GM18909 (cell line): Measurements from ENCODE around the gene MMAA.
A peak's percentile ranks its signal among the peaks of the same experiment; 100 is the strongest.
"Not testable (repeated sequence)": the region's sequence is repeated elsewhere in the genome, so short reads cannot be mapped to it uniquely, and the experiment has no call there.

ENCODE experiments used
- ATAC-seq: cut with Tn5 transposase; IDR thresholded peaks from one replicate; pipeline ENCODE4 v1.9.1; 2021; ENCODE audit warnings: mild to moderate bottlenecking; ENCODE audit not compliant: unreplicated experiment, poor library complexity

Gene MMAA

DNA sequence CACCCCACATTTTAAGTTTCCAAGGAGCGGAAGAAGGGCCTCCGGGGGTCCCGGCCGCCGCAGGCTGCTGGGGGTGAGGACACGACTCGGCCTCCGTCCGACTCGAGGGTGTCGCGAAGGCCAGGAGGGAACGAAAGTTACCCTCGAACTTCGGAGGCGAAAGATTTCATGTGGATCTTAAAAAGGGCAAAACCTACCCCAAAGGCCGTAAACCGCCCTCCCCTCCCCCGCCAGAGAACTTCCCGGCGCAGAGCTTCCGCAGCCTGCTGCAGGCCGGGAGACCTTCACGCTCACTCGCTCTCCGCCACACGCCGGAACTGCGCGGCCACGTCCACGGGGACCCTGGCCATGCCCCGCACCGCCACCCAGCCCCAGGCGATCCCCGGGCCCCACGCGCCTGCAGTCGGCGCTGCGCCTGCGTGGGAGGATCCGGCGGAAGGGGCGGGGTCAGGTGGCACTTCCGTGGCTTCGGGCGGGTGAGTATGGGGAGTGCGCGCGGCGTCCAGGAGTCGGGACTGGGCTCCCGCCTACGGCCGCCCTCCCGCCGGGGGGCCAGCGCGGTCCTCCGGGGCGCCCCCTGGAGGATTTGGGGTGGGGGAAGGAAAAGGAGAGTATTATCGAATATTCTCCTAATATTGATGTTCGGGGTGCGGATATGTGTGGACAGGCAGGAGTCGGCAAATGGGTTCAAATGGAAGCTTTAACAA is at the start of gene MMAA:
Gene MMAA, plus strand, starts transcription at position 454 of the 707 bp plus-strand sequence. CDS start 19,755 bp downstream, outside the sequence.
- peak; percentile 88 for ATAC-seq

DNA sequence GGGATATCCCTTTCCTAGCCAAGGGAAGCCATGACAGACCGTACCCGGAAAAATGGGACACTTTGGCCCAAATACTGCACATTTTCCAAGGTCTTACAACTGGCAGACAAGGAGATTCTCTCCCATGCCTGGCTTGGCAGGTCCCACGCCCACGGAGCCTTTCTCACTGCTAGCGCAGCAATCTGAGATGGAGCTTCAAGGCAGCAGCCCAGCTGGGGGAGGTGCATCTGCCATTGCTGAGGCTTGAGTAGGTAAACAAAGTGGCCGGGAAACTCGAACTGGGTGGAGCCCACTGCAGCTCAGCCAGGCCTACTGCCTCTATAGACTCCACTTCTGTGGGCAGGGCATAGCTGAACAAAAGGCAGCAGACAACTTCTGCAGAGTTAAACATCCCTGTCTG is 44.6 kb upstream of the MMAA start:
- not testable (repeated sequence) for ATAC-seq

DNA sequence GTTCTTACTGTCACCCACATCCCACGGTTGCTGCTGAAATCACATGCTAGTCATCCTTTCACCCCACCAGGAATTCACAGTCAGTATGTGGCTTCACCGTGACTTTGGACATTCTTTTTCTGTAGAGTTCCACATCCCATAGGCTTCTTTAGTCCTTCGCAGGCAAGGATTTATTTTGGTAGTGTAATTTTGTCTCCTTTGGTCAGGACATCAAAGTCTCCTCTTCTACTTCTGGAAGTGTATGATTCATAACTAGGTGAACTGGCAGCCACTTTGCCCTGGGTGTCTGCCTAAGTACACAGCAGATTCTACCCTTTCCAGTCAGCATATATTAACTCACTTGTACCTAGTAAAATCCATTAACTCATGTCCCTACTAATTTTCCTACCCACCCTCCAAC is 38.3 kb upstream of the MMAA start:
- no peak for ATAC-seq

DNA sequence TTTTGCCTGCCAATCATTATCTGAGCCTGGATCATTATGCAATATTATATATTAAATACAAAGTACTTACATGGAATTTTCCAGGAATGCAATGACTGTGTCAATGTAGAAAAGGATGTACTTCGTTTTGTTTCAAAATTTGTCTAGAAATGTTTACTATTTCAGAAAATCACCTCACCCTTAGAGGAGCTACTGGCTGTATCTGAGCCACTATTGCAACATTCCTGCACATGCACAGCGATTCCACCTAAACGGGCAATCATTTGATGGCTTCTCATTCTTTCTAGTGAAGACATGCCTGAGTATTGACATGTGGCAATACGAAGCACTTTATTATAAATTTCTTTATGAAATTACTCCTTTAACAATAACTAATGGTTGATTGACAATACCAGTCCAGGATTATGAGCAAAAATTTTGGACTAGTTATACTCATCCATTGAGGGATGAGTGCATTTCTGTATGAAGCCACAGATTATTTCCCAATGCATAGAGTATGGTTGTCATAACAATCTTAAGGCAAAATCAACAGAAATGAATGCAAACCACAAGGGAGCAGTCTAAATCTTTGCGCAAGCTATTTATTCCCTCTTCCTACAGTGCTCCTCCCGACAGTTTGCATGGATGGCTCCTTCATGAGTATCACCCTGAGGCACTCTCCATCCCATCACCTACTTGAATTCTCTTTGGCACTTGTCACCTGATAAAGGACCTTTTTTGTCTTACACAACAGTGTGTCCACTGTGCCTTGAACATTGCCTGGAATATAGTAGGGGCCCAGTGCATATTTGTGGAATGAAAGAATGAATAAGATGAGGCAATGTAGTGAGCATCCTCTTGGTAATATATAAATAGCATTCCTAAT is 35.8 kb upstream of the MMAA start:
- ATAC-seq: no peak

DNA sequence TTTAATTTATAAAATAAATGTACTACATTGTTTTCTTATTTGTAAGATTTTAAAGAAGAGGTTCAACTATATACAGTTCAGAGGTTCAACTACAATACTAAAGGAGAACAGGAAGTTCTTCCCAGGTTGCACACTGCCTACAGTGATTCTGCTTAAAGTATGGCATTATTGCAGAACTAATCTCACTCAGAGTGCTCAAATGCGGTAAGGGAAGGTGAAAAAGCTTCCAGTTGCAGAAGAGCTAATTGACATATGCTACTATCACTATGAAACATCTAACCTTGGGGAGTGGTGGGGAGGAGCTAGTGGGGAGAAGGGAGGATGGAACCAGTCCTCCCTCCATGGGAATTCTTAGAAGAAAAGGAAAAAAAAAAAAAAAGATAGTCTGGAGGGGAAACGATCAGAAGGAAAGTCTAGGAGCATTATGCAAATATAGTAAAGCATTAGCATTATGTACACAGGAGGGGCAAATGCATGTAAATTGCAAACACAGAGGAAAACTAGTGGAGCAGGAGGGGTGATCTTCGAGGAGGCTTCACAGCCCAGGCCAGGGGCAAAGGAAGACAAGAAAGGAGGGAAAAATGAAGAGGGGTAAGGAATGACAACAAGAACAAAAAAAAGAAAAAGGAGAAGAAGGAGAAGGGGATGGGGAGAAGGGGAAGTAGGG is 32.0 kb upstream of the MMAA start:
- ATAC-seq: no peak

DNA sequence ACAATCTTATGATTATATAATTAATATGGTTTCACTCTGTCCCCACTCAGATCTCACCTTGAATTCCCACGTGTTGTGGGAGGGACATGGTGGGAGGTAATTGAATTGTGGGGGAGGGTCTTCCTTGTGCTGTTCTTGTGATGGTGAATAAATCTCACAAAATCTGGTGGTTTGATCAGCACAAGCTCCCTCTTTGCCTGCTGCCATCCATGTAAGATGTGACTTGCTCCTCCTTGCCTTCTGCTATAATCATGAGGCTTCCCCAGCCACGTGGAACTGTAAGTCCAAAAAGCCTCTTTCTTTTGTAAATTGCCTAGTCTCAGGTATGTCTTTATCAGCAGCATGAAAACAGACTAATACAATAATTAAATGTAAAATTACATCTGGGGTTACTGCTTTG is 29.8 kb upstream of the MMAA start:
- ATAC-seq: not testable (repeated sequence)

DNA sequence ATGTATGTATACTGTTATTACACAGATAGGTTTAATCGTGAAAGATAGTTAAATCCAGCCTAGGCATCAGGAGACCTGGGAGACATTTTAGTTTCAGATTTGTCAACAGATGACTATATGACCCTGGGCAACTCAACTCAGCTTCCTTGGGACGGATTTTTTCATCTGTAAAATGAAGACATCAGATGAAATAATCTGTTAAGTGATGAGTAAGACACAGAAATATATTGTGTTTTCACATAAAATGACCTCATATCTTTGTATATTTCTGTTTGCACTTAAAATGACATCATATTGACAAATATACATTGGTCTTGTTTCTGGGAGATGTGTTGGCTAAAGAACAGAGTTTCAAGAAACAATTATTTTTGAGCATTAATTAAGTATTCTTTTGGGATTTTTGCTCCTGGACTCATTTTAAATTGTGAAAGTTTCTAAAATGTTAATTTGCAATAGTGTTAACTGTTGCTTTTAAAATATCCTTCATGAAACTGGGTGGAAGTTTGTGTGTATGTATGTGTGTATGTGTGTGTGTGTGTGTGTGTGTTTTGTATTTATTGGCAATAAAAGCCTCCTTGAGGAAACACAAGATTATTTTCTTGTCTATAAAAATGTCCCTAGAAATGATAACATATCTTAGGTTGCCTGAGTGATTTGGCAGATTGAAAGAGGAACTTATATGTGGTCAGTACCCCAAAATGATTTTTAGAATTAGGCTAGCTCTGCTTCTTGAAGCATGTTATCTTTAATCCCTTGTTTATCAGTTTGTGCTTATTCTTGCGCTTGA is 29.1 kb upstream of the MMAA start:
- ATAC-seq: no peak

DNA sequence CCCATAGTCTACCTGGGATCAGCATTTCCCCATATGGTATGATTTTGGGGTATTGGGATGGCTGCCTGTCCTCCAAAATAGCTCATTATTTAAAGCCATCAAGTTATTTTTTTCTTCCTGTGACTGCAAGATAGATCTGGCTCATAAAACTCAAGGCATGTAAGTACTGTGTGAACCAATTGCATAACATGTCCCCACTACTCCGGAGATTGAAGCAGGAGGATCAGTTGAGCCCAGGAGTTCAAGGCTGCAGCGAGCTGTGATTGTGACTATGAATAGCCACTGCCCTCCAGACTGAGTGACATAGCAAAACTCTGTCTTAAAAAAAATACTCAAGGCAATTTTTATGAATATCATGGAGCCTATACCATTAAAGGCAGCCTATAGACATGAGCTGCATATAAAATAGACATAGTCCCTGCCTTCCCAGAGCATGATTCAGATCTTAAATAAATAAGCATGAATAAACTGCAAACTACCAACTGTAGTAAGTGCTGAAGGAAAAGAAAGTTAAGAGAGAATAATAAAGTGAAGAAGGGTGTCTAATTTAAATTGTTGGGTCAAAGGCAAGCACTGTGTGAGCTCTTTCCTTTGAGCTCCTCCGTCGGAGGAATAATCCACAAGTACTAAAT is 16.9 kb upstream of the MMAA start:
- no peak for ATAC-seq

DNA sequence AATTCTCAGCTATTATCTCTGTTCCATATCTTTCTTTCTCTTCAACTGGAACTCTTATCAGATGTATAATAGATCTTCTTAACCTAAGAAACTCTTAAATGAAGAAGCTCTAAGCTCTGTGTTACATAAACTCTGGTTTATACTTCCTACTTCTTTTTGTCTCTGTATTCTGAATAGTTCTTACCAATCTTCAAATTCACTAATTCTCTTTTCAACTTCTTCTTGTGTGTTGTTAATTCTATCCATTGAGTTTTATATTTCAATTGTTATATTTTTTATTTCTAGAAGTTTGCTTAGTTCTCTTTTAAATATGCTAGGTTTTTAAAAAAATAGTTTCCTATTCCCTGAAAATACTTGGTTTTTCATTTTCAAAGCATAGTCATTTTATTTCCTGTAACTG is 13.2 kb upstream of the MMAA start:
- ATAC-seq: no peak

DNA sequence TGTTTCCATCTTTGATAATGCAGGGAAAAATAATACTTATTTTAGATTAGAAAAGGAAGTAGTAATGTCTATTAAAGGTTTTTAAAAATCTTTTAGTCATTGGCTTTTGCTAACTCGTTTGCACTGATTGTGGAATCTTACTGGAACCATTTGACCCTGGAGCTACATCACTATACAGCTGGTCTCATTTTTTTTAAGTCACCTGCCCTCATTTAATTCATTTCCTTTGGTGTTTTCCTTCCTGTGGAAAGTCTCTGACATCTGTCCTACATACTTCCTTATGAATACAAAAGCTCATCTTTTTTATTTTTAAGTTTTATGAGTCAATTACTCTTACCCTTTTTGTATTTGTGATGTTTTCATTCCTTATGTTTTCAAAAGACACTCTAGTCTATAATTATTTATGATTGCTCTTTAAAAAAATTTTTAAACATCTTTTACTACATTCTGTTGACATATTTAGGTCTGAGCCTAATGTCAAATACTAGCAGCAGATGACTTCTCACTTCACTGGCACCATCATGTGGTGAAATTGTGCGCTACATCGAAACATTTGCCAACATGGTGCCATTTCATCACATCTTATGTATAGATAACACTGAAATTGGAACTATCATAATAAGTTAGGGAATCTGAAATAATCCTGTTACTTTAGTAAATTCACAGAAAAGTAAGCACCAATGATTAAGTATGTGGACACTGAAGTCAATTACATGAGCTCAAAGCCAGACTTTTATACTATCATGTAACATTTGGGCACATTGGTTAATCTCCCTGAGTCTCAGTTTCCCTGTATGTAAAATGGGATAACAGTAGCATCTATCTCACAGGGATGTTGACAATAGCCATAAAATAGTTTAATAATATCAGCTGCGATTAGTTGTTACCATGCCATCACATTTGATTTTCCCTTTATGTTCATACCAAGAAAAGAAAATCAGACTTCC is 9.4 kb upstream of the MMAA start:
- peak; percentile 60 for ATAC-seq

DNA sequence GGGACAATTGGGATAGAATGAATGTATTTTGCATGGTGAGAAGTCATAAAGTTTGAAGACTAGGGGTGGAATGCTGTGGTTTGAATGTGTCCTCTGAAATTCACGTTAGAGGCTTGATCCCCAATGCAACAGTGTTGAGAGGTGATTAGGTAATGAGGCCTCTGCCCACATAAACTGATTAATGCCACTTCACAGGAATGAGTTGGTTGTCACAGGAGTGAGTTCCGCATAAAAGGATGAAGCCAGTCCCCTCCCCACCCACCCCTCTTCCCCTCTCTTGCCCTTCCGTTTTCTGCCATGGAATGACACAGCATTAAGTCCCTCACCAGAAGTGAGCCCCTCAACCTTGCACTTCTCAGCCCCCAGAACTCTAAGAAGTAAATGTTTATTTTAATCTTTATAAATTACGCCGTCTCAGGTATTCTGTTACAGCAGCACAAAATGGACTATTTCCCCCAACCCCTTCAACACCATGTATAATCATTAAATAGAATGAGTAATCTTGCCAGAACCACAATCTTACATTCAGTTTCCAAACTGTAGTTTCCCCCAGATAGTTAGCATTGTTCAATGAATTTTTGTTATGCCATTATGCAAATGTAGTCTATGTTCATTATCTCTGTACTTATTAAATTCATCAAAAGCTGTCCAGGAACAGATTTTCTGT is 5.5 kb upstream of the MMAA start:
- peak; percentile 73 for ATAC-seq

DNA sequence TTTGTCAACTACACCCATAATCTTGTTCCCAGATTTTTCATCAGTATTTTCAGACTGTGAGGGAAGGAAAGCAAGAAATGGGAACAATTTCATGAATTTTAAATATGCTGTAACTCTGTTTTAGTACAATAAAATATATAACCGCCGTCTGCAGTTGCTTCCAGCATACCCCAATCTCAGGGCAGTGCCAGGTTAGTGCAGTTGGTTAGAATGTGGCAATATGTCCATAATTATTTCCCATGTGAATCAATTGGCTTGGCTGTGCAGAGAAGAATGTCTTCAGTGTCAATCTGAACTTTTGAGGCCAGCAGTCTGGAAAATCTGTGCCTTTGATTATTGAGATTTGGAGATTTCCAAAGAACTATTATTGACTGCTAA is 5.0 kb upstream of the MMAA start:
- no peak for ATAC-seq

DNA sequence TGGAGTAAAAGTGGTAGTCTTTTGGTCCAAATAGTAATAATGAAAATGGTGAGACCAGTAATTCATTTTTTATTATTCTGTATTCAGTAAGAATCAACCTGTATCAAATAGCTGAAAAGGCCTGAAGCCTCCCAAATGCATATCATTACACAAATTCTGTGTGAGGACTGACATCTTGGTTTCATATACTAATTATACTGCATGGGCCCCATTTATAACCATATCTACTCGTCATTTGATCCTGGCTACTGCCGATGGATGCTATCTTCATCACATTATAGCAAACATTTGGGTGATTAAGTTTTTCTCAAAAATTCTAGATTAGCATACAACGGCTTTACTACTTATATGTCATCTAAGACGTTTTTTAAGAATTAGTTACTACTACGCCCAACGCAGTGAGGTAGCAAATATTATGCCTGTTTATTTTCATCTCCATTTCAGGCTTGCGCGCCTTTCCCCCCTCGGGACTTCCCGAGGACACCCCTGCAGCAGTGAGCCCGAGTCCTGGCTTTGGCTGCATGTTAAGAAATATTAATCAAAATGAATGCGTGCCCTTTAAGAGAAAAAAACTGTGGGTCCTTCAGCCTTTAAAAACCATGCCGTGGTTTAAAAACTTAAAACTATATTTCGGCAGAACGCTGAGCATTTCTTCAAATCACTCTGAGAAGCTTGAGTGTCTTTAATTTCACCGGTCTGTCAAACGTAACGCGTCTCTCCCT is 814 bp upstream of the MMAA start:
- no peak for ATAC-seq

DNA sequence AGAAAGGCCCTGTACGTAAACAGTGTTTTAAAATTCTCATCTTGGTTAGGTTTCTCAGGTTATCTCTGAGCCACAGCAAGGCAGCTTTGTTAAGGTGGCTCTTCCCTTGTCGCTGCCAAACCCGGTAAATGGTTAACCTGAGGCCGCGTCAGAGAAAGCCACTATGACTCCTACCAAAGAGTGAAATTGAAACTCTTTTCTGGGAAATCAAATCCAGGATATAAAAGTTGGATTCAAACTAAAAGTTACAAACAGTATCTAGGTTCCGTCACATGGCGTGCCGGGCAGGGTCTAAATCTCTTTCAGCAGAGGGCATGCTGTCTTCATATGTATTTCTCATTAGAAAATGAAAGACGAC is 433 bp downstream of the MMAA start:
- ATAC-seq: peak; percentile 61

DNA sequence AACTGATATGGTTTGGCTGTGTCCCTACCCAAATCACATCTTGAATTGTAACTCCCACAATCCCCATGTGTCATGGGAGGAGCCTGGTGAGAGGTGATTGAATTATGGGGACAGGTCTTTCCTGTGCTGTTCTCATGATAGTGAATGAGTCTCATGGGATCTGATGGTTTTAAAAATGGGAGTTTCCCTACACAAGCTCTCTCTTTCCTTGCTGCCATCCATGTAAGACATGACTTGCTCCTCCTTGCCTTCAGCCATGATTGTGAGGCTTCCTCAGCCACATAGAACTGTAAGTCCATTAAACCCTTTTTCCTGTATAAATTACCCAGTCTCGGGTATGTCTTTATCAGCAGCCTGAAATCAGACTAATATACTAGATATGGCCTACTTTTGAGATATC is 2.9 kb downstream of the MMAA start:
- ATAC-seq: not testable (repeated sequence)

DNA sequence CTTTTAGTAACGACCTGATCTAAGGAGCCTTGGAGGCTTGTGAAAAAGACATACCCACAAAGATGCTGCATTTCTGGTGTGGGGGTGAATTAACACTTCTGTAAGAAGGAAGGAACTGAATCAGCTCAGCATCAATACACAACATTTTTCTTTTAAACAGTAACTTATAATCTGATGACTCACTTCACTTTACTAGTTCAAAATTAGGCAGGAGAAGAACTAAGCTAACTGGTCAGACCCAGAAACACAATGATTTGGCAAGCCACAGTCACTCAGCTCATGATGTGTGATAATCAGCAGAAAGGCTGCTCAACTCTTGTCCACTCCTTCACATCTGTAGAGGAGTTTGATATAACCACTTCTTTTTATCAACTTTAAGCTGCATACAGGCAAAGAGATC is 4.6 kb downstream of the MMAA start:
- peak; percentile 42 for ATAC-seq

DNA sequence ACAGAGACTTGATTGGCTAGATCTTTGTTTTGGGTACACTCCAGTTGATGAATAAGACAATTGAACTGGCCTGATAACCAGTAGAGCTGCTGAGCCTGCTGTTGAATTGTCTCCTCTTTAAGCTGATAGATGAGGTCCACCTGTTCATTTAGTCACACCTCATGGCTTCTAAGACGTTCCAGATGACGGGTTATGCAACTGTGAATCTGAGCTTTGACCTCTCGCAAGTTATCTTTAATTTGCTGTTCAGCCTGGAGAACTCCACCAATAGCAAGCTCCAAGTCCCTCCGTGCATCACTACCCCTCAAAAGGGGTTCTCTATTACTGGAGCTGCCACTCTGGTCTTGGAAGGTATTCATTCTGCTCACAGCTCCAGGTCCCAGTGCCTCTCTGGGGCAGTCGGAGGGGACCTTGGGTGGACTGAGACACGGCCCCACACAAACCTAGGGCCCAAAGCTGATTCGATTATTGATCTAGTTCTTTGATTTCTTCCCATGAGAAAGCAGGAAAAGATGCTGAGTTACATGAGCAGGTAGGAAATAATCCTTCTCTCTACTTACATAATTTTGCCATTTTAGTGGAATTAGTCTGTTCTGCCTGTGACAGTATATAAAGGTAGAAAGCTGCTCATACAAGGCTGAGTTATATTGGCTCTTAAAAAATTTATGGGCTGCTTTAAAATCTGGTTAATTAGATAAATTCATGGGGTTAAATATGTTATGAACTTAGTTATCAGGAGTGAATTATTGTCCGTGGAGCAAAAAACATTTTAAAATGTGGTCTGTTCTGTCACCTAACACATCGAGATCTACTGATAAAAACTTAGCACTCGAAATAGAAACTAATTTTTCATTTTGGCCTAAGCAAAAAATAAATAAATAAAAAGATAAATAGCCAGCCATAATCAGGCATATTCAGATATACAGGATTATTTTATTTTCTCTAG is 6.8 kb downstream of the MMAA start:
- ATAC-seq: peak; percentile 57
